ENCODE measurements around the gene FAM149B1. TPM values are rescaled to one million over a fixed set of nuclear protein-coding genes. Genes with fewer than 3 reads are reported as not detected.

The FAM149B1 gene
- total and polyA plus RNA-seq, 2 of the 13 experiments (the other 11 are each of a cell fraction or from before 2014, with no cell fraction given): 9.3 to 16.8 TPM

DNA sequence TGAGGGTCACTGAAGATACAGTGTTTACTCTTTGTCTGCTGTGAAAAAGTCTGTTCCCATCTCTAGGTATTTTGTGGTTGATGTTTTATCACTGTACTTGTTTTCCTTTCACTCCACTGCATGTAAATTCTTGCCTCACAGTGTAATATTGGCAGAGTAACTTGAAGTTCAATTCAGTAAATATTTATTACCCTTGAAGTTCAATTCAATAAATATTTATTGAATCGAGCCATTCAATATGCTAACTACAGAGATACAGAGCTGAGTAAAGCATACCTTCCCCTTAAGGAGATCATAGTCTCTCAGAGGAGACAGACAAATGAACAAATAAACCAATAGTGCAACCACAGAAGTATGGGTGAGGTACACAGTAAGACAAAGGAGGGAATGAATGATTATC lies 48.5 kb upstream of the FAM149B1 start:
- H3K27me3 ChIP-seq (ENCODE audit: control insufficient read depth in 1 of 2, insufficient read depth in 2 of 2, low read length in 2 of 2): no peaks in the 10 kb centered on the region
- no peaks in the 10 kb centered on the region for H3K9me3 ChIP-seq (ENCODE audit: low read length)
- WGBS (ENCODE audit: low lambda C conversion rate): 8% methylated on average over 1 of the region's 1 CpG
- no peak overlapping the region for H3K4me2 ChIP-seq (ENCODE audit: low read depth, low read length)
- peaks cover 52% of the 10 kb centered on the region for H3K4me1 ChIP-seq (ENCODE audit: insufficient read depth, low read length)
- FAIRE-seq (no peak), DNase-seq (ENCODE audit: low spot score) (peak; percentile 35), ATAC-seq (peak; percentile 84)
- no peak overlapping the region for H3K4me3 ChIP-seq (replicated peaks in 1 of 3; ENCODE audit: insufficient read depth in 1 of 3, low read depth in 2 of 3, low read length in 3 of 3)
- BruUV-seq (replicated peaks): no TSS peak
- intact Hi-C loops (cut with micrococcal nuclease; ENCODE audit: unreplicated experiment): no loop called here
- H3K79me2 ChIP-seq (ENCODE audit: insufficient read depth, low read length): no peaks in the 10 kb centered on the region
- in situ Hi-C loops (cut with HindIII; ENCODE audit: extremely low pct_ligation_motif_present, low pct_unique_long_range_greater_than_20kb): no loop called here
- H4K20me1 ChIP-seq (ENCODE audit: insufficient read depth, low read length): no peaks in the 10 kb centered on the region
- H2AFZ ChIP-seq (ENCODE audit: low read length): no peak overlapping the region
- peaks cover 3 to 8% of the 10 kb centered on the region in 2 experiments for H3K36me3 ChIP-seq (replicated peaks in 1 of 2; ENCODE audit: control insufficient read depth in 1 of 2, insufficient read depth in 2 of 2, low read length in 2 of 2)
- H3K9ac ChIP-seq (ENCODE audit: insufficient read depth, low read depth, low read length): no peak overlapping the region
- ChIA-PET POLR2A (interaction anchor here (0.6 to 2.5 kb wide), 2 partner anchors 13 to 23 kb away, joined by 3 to 12 read pairs; partner anchors contain the start of gene P4HA1), CTCF (ENCODE audit: low intra/inter-chr PET ratio, low total read pairs) (no interaction called here)
- peak overlapping the region; percentile 31 for H3K27ac ChIP-seq (ENCODE audit: extremely low read length, insufficient read depth, low read length)
- TF ChIP-seq MIXL1 (CRISPR knock-in tag; IDR thresholded peaks at IDR 0.05) (no peak), TBX3 (IDR thresholded peaks at IDR 0.05; ENCODE audit: borderline replicate concordance) (peak; percentile 84), TOPORS (CRISPR knock-in tag; IDR thresholded peaks at IDR 0.05) (no peak), HDAC2 (CRISPR knock-in tag; IDR thresholded peaks at IDR 0.05) (0 out of 2 replicates have a peak, but pooled peaks have one; percentile 23), HNF4A (CRISPR knock-in tag; IDR thresholded peaks at IDR 0.05) (0 out of 2 replicates have a peak, but pooled peaks have one; percentile 11), GATAD2A (CRISPR knock-in tag; IDR thresholded peaks at IDR 0.05) (peak; percentile 39; the same call in 1 of the 2 replicates), NCOA2 (CRISPR knock-in tag; IDR thresholded peaks at IDR 0.05) (peak; percentile 68; the same call in 1 of the 2 replicates), ZBTB1 (CRISPR knock-in tag; IDR thresholded peaks at IDR 0.05; ENCODE audit: borderline replicate concordance) (no peak), TCF7 (IDR thresholded peaks at IDR 0.05; ENCODE audit: low read depth) (peak; percentile 72; the same call in 1 of the 2 replicates), CCAR2 (optimal IDR thresholded peaks at IDR 0.05; ENCODE audit: low read depth, low read length) (no peak), GATA4 (IDR thresholded peaks at IDR 0.05; ENCODE audit: borderline replicate concordance, low read depth) (peak; percentile 23; the same call in 1 of the 2 replicates), PHF20 (CRISPR knock-in tag; IDR thresholded peaks at IDR 0.05) (no peak), KAT8 (CRISPR knock-in tag; IDR thresholded peaks at IDR 0.05) (no peak), FOXP1 (IDR thresholded peaks at IDR 0.05) (no peak), FOXP1 (CRISPR knock-in tag; IDR thresholded peaks at IDR 0.05) (peak; percentile 78), RARA (CRISPR knock-in tag; IDR thresholded peaks at IDR 0.05) (peak; percentile 83), PLRG1 (conservative IDR thresholded peaks at IDR 0.05) (no peak)
- TF ChIP-seq, protein P1, sequence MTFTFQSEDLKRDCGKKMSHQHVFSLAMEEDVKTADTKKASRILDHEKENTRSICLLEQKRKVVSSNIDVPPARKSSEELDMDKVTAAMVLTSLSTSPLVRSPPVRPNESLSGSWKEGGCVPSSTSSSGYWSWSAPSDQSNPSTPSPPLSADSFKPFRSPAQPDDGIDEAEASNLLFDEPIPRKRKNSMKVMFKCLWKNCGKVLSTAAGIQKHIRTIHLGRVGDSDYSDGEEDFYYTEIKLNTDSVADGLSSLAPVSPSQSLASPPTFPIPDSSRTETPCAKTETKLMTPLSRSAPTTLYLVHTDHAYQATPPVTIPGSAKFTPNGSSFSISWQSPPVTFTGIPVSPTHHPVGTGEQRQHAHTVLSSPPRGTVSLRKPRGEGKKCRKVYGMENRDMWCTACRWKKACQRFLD (CRISPR knock-in tag; IDR thresholded peaks at IDR 0.05; ENCODE audit: borderline replicate concordance): no peak
- TF ChIP-seq, protein P2, sequence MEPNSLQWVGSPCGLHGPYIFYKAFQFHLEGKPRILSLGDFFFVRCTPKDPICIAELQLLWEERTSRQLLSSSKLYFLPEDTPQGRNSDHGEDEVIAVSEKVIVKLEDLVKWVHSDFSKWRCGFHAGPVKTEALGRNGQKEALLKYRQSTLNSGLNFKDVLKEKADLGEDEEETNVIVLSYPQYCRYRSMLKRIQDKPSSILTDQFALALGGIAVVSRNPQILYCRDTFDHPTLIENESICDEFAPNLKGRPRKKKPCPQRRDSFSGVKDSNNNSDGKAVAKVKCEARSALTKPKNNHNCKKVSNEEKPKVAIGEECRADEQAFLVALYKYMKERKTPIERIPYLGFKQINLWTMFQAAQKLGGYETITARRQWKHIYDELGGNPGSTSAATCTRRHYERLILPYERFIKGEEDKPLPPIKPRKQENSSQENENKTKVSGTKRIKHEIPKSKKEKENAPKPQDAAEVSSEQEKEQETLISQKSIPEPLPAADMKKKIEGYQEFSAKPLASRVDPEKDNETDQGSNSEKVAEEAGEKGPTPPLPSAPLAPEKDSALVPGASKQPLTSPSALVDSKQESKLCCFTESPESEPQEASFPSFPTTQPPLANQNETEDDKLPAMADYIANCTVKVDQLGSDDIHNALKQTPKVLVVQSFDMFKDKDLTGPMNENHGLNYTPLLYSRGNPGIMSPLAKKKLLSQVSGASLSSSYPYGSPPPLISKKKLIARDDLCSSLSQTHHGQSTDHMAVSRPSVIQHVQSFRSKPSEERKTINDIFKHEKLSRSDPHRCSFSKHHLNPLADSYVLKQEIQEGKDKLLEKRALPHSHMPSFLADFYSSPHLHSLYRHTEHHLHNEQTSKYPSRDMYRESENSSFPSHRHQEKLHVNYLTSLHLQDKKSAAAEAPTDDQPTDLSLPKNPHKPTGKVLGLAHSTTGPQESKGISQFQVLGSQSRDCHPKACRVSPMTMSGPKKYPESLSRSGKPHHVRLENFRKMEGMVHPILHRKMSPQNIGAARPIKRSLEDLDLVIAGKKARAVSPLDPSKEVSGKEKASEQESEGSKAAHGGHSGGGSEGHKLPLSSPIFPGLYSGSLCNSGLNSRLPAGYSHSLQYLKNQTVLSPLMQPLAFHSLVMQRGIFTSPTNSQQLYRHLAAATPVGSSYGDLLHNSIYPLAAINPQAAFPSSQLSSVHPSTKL (CRISPR knock-in tag; IDR thresholded peaks at IDR 0.05): peak; percentile 56; the same call in 1 of the 2 replicates
- TF ChIP-seq, protein P3, sequence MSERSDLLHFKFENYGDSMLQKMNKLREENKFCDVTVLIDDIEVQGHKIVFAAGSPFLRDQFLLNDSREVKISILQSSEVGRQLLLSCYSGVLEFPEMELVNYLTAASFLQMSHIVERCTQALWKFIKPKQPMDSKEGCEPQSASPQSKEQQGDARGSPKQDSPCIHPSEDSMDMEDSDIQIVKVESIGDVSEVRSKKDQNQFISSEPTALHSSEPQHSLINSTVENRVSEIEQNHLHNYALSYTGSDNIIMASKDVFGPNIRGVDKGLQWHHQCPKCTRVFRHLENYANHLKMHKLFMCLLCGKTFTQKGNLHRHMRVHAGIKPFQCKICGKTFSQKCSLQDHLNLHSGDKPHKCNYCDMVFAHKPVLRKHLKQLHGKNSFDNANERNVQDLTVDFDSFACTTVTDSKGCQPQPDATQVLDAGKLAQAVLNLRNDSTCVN (CRISPR knock-in tag; IDR thresholded peaks at IDR 0.05; ENCODE audit: borderline replicate concordance): no peak
- TF ChIP-seq, protein P4, sequence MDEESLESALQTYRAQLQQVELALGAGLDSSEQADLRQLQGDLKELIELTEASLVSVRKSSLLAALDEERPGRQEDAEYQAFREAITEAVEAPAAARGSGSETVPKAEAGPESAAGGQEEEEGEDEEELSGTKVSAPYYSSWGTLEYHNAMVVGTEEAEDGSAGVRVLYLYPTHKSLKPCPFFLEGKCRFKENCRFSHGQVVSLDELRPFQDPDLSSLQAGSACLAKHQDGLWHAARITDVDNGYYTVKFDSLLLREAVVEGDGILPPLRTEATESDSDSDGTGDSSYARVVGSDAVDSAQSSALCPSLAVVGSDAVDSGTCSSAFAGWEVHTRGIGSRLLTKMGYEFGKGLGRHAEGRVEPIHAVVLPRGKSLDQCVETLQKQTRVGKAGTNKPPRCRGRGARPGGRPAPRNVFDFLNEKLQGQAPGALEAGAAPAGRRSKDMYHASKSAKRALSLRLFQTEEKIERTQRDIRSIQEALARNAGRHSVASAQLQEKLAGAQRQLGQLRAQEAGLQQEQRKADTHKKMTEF (CRISPR knock-in tag; IDR thresholded peaks at IDR 0.05): 0 out of 2 replicates have a peak, but pooled peaks have one; percentile 40

Measured in HepG2 (cell line).